GM21381 (cell line): ENCODE results near the gene ANXA6.

Experiments used
- ATAC-seq: cut with Tn5 transposase; IDR thresholded peaks from one replicate; pipeline ENCODE4 v1.9.1; 2021; ENCODE audit warnings: mild to moderate bottlenecking, moderate library complexity; ENCODE audit not compliant: unreplicated experiment

Gene ANXA6

DNA sequence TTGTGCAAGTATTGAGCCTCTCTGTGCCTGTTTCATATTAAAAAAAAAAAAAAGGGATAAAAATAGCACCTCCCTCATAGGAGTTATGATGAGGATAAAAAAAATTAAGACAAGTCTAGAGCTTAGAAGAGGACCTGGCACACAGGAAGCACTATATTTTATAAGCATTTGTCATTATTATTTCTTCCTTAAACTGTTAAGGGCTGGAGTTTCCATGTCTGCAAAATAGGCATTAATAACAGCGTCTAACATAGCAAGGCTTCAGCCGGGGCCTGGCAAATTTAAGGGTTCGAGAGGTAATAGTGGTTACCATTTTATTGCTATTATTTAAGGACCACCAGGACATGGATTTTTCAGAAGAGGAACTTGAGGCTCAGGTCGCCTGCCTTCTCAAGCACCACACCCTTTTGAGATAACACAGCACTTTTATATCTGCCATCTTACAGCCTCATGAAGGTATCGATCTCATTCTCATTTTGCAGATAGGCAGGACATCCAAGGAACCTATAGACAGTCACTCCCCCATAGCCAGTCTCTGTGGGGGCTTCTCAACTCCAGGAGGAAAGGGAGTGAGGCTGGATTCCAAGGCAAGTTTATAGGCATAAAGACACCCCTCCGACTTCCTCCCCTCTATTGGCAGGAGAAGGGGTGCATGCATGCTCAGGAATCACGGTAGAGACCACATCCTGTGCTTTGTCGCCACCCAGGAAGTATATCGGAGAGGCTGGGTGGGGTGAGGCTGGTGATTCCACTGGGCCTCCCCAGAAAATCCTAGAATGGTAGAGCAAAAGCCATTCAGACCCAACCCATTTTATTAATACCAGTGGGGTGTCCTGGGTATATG lies 2.4 kb downstream of the ANXA6 start:
- ATAC-seq: peak; percentile 30

DNA sequence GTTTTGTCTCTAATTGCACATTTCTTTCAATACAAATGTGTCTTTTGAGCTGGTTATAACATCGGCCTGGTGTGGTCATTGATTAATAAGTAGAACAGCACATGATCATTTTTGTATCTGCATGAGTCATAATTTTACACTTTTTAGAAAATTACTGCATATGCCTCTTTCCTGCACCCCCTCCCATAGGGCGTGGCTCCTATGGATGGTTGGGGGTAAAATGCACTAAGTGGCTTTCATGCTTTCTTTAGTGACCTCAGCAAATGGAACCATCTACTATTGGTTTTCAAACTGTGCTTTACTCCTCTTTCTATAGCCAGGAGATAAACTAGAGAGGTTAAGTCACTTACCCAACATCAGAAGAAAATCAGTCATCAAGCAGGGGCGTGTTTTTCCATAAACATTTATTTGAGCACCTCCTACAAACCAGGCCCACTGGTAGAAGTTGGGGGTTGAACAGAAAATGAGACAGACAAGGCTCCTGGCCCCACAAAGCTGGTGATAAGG lies 3.8 kb downstream of the ANXA6 start:
- no peak for ATAC-seq

DNA sequence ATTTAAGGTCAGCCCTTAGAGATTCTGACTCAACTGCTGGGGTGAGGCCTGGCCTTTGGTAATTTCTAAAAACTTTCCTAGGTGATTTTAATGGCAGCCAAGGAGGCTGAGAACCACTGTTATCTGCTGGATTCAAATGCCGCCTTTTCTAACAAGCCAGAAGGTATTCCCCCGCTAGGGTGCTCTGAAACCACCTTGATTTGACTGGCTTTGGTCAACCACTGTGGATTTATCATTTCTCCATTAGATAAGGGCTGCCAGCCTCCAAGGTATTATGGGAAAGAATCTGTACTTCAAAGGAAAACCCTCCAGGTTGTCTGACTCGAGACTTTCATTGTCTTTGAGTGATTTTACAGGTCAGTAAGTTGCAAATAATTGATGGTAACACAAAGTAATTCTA lies 4.3 kb downstream of the ANXA6 start:
- no peak for ATAC-seq

DNA sequence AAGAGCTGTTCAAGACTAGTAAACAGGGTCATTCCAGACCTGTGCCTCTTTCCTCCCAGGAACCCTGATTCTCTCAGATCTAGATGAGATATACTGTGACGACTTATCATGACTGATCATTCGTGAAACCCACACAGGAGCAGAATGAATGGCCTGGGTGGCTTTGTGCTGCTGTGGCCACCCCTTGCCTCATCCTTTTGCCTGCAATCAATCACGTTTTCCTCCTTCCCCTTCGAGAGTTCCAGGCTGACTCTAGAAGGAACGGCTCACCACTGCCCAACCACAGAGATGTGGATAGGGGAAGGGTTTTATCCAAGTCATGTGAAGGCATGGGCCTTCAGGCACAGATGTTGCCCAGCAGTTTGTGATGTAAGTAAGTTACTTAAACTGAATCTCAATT lies 5.8 kb downstream of the ANXA6 start:
- peak; percentile 27 for ATAC-seq

DNA sequence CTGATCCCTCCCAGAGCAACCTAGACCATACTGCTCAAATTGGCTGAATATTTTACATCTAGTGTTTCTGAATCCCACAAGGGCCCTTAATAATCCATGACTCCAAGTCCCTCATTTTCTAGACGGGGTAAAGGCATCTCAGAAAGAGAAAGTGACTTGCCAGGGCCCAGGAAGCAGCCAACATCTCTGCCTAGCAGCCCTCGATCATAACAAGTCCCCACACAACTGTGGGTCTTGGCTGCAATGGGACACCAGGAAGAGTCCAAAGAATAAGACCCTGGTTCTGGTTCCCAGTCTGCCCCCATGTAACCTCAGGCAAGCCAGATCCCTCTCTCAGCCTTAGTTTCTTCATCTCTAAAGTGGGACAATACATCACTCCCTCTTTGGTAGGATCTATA lies 6.3 kb downstream of the ANXA6 start:
- ATAC-seq: no peak

DNA sequence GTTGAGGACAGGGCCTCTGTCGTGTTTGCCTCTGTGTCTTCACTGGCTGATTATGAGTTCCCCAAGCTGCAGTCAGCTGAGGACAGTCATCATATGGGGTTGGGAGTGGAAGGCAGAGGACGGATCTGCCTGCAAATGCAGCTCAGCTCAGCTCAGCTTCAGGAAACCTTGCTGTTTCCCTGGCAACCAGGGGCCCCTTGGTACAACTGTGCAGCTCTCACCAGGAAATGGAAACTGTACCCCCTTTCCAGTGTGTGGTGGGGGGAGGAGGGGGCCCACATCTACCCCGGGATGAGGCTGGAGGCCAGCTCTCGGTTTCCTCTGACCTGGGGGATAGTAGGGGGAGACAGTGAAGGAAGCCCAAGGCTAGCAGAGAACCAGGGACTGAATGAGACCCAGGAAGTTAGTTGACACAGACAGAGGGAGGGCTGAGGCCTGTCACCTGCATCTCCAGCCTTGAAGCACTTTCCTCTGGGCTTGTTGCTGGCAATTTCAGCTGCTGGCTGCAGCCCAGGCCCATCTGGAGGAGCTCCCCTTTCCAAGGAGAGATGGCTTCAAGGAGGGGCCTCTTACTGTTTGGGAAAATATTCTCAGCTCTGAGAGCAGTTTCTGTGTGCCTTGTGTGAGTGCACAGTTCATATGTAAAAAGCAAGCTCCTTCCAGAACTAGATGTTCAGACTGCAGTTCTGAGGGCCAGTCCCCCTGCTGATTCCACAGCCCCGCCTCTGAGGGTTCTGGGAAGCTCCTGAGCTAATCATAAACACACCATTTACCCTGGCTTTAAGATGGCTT lies 6.9 kb downstream of the ANXA6 start:
- peak; percentile 41 for ATAC-seq

DNA sequence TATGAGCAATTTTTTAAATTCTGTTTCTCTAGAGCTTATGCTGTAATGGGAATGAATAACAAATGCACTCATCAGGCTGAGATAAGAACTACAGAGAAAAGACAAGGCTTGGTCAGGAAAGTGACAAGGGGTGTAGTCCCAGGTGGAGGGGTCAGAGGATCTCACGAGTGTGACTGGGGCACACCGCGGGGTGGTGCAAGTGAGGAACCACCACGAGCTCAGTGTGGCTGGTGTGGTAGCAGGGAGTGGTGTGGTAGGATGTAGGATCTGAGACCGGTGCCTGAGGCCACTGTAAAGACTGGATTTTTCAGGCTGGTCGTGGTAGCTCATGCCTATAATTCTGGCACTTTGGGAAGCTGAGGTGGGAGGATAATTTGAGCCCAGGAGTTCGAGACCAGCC lies 9.0 kb downstream of the ANXA6 start:
- ATAC-seq: no peak

DNA sequence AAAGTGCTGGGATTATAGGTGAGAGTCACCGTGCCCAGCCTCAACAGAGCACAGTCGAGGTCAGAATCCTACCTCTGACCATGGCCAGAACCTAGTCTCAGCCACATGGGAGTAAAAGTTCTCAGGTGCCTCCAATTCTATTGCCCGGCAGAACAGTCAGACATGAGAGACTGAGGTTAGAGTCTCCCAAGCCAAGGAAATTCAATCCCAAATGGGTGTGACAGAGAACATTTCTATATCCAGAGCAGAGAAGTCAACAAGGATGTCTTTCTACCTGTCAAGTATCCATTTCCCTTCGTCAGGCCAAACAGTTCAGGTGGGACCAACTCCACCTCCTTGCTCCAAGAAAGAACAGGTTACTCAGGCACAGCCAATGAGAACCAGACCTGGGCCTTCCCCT lies 10.5 kb downstream of the ANXA6 start:
- ATAC-seq: no peak

DNA sequence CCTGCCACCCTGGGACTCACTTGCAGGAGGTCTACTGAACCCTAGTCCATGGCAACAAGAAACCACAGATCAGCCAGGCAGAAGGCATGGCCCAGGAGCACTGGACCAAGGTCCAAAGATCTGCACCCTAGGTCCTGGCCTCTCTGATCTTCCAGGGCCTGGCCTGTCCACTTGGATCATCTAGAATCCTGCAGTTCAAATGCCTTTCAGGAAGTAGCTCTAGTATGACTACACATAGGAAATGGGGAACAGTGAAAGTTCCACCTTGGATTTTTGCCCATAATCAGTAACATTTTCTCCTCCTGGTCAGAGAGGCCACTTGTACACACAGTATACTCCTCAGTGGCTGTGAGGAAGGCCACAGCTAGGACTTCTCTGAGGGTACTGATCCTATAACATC lies 11.5 kb downstream of the ANXA6 start:
- ATAC-seq: no peak

DNA sequence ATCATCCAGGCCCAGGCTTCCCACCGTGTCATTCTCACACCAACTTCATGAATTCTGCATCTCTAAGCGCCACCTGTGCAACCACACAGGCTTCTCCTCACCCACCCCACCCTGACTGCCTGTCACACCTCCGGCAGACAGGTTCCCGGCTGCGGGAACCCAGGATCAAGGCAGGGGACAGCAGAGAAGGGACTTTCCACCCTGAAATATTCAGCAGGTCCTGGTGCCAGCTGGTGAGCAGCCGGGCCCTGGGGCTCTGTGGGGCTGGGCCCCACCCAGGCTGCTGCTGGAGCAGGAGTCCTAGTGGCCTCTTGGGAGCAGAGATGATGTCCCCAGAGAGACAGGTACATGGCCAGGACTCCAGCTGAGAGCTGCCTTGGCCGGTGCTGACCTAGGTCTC lies 12.7 kb downstream of the ANXA6 start:
- ATAC-seq: no peak

DNA sequence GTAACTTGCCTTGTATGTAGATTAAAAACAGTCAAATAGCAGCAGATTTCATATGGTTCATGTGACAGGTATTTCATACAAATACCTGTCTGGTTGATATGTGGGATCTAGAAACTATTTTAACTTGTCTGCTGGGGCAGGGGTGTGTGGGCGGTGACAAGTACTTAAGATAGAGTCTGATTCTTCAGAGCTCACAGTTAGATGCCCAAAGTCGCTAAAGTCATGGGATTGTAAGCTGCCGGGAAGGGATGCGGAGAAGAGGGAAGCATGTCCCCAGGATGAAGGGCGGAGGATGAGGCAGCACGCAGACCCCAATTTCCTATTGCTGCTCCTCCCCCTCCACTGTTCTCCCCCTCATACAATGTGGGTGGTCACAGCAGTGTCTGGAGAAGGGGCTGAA lies 13.3 kb downstream of the ANXA6 start:
- no peak for ATAC-seq

DNA sequence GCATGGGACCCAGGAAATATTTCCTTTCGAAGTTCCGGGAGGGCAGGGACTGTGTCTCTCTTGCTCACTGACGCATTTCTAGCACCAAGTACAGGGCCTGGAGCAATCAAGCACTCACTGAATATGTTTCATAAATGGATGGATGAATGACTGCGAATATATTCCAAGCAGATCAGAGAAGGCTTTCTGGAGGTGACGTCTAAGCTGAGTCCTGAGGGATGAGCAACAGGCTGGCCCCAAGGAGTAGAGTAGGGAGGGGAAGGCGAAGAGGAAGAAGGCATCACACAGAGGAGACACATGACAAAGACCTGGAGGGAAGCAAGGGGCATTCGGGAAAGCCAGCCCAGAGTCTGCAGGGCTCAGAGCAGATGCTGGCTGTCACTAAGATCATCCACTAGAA lies 13.9 kb downstream of the ANXA6 start:
- no peak for ATAC-seq

DNA sequence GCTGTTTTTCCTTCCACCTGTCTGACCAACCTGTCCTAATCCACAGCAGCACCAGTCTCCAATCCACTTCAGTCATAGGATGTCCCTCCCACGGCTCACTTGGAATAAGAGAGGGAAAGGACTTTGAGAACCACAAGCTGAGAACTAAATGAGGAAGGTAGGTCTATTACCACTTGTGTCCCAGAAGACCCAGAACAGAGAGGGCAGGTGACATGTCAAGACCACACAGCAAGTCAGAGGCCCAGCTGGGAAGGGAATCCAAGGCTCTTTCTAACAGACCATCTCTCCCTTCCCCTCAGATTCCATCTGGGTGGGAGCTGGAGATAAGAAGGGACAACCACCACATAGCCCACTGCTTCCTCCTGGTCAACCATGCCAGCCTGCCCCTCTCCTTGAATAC lies 14.6 kb downstream of the ANXA6 start:
- ATAC-seq: no peak

DNA sequence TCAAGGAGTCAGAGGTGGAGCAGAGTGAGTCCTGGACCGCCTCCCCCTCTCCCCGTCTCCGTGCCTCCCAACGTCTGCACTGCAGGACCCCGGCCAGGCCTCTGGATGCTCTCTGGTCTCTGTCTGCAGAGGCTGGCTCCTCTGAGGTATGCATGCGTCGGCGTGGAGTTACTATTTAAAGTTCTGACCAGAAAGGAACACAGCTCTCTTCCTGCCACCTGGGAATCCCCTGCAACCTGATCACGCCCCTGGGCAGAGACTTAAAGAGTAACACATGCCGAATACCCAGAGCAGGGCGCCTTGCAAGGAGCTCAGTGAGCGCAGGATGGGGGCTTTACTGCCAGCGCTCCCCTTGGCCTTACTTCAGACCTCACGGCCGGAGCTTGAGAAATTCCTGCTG lies 16.0 kb downstream of the ANXA6 start:
- peak; percentile 83 for ATAC-seq

DNA sequence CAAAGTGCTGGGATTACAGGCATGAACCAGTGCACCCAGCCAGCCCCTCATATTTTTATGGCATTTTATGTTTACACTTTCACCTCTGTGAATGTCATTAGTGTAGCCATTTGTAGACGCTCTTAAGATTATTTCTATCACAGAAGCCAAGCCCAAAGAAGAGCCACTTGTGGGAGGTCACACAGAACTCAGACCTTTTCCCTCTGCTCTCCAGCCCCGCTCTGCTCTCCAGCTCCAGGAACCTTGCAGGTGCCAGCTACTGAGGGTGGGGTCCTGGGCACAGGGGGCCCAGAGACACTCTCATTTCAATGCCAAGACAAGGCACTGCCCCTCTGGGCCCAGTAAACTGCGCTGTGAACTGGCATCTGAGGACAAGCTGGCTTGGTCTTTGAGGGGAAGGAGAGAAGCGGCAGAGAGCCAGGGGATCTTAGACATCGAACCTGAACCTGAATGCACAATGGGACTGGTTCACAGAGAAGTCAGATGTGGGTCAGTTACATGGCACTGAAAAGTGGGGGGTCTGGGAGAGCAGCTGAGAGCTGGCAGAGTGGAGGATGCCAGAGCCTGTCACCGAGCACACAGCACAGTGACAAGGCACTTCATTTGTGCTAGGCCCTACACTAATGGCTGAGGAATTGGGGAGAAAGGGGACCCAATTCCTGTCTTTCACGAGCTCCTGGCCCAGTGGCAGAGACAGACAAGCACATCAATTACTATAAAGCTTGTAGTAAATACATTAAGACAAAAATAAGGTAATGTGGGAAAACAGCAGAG lies 16.7 kb downstream of the ANXA6 start:
- ATAC-seq: no peak

DNA sequence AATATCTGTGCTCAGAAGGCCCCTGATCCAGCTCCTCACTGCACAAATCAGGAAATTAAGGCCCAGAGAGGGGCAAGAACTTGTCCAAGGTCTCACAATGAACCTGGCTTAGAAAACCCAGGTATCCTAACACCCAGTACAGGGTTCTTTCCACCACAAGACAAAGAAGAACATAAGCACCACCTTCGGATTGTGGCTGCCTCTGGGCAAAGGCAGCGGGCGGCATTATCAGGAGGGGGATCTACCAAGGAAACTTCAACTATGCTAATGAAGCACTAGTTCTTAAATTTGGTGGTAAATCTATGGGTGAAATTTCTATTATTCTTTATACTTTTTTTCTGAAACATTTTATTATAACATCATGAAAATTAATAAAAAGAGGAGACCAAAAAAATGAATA lies 17.9 kb downstream of the ANXA6 start:
- no peak for ATAC-seq

DNA sequence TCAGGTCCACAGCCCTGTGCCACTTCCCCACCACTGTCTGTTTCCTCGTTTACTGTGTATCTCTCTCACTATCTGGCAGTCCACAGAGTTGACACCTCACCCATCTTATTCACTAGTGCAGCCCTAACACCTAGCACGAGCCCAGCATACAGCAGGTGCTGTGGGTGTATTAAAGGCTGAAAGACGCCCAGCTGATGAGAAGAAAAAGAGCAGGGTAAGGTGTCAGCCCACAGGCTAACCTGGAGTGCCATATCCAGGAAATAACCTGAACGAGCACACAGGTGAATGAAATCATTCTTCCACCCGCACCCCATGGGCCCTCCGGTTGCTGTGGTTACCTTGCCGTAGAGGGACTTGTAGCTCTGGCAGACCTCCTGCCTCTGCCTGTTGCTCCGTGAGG lies 18.6 kb downstream of the ANXA6 start:
- ATAC-seq: no peak

DNA sequence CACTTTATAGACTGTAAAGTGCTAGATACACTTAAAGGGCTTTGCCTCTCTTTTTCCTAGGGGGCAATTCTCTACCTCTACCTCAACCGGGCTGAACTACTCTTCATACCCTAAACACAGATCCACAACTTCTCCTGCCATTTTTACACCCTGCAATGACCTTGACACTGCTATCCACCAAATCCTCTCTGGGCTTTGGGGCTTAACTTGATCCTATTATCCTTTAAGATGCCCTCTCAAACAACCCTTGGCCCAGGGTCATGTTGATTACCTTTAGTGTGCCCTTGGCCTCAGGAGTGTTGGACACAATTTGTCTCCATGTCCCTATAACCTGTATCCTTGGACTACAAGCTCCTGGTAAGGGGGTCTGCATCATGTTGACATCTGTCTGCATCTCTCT lies 19.5 kb downstream of the ANXA6 start:
- ATAC-seq: no peak

DNA sequence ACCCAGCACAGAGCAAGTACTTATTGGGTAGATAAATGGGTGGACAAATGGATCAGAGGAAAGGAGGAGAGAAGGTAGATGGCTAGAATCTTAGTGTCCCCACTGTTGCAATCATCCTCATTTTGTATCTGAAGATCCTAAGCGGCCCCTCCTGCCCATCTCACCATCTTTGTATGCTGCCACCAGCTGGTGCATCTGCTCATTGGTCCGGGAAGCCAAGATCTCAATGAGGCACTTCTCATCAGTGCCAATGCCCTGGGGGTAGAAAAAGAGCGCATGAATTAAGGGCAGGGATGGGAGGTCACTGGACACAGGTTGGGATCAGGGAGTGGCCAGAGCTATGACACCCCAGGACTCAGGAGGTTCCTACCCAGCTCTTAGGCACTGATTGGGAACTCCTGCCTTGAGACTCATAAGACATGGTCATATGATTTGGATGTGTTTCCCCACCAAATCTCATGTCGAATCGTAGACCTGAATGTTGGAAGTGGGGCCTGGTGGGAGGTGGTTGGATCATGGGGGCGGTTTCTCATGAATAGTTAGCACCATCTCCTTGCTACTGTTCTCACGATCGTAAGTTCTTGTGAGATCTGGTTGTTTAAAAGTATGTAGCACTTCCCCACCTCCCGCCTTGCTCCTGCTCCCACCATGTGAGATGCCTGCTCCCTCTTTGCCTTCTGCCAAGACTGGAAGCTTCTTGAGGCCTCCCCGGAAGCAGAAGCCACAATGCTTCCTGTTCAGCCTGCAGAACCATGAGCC lies 20.3 kb downstream of the ANXA6 start:
- ATAC-seq: no peak

DNA sequence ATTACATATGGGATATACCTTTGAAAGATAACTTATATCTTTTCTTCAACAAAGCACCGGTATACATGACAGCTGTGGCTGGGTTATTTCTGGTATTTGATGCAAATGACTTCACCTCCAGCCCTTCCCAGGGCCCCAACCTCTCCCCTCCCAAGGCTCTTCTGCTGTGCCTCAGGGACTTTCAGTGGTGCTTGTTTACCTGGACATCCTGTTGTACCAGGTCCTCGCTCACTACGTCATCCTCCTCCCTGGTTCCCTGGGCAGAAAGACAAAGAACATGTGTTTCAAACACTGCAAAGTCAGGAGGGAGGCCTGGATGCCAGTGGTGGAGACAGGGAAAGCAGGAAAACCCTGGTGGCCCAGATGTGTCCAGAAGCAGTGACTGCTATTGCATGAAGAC lies 23.4 kb downstream of the ANXA6 start:
- peak; percentile 57 for ATAC-seq

DNA sequence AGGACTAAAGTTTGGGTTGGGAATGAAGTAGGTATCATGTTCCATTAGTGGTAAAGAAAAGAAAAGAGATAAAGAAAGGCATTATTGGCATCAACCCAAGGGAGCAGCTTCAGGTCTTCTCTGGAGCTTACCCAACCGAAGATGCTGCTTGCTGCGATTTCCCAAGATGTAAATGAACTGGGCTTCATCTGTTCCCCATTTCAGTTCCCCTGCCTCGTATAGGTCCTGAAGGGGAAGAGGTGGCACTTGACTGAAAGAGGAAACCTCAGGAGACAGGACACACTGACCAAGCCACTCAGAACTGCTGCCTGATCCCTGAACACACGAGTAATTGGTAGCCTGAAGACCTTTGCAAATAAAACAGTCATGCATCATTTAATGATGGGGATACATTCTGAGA lies 24.6 kb downstream of the ANXA6 start:
- ATAC-seq: no peak
